Fibroblast of skin of back (primary cell): ENCODE measurements around the gene HTR2C. TPM values are rescaled to one million over a fixed set of nuclear protein-coding genes. Genes with fewer than 3 reads are reported as not detected.
"Not testable (repeated sequence)": the region's sequence is repeated elsewhere in the genome, so short reads cannot be mapped to it uniquely, and the experiment has no call there.

Experiments
- DNase-seq: peaks from one replicate; pipeline ENCODE4 v3.0.0-alpha.2; 2013
- polyA plus RNA-seq, 2 experiments: library from polyadenylated mRNA; unstranded; fragments of 120-200 nt; gene quantifications; one replicate each; pipeline ENCODE4 v1.2.1, GENCODE V29; 2013; ENCODE audit not compliant: insufficient read length in 2 of 2

HTR2C gene
- not detected for polyA plus RNA-seq (2013, experiment 1 of 2; ENCODE audit: insufficient read length)
- polyA plus RNA-seq (2013, experiment 2 of 2; ENCODE audit: insufficient read length): not detected

- no peak for DNase-seq
These were observed at the start of gene HTR2C for GRCh38 chrX:114583646-114584374. Gene HTR2C (plus strand): TSS chrX:114584086. CDS start chrX:114726937, 142,851 bp downstream.

- no peak for DNase-seq
These were observed 3.5 kb upstream of the HTR2C start for GRCh38 chrX:114580336-114580735.

- DNase-seq: no peak
These were observed 2.2 kb upstream of the HTR2C start for GRCh38 chrX:114581528-114582263.

GRCh38 chrX:114582264-114582632 is 1.6 kb upstream of the HTR2C start:
- DNase-seq: no peak

- DNase-seq: no peak
These were observed 1.0 kb upstream of the HTR2C start for GRCh38 chrX:114582698-114583395.

- DNase-seq: peak; percentile 1
These were observed 573 bp downstream of the HTR2C start for GRCh38 chrX:114584375-114584943.

- no peak for DNase-seq
These were observed 1.3 kb downstream of the HTR2C start for GRCh38 chrX:114584983-114585842.

- DNase-seq: no peak
These were observed 7.2 kb downstream of the HTR2C start for GRCh38 chrX:114591121-114591520.

GRCh38 chrX:114599305-114599704 is 15.4 kb downstream of the HTR2C start:
- peak; percentile 0 for DNase-seq

- no peak for DNase-seq
These were observed 16.0 kb downstream of the HTR2C start for GRCh38 chrX:114599911-114600310.

- DNase-seq: not testable (repeated sequence)
These were observed 22.7 kb downstream of the HTR2C start for GRCh38 chrX:114606619-114607018.

GRCh38 chrX:114611018-114611619 is 27.2 kb downstream of the HTR2C start:
- peak; percentile 27 for DNase-seq

GRCh38 chrX:114615765-114616164 is 31.9 kb downstream of the HTR2C start:
- peak; percentile 0 for DNase-seq

GRCh38 chrX:114619874-114620273 is 36.0 kb downstream of the HTR2C start:
- DNase-seq: no peak

- peak; percentile 8 for DNase-seq
These were observed 42.4 kb downstream of the HTR2C start for GRCh38 chrX:114626323-114626722.

- no peak for DNase-seq
These were observed 52.1 kb downstream of the HTR2C start for GRCh38 chrX:114635986-114636385.

- DNase-seq: peak; percentile 38
These were observed 66.5 kb downstream of the HTR2C start for GRCh38 chrX:114650351-114650750.

- DNase-seq: peak; percentile 82
These were observed 91.5 kb downstream of the HTR2C start for GRCh38 chrX:114675365-114675764.

- DNase-seq: not testable (repeated sequence)
These were observed 116.6 kb downstream of the HTR2C start for GRCh38 chrX:114700533-114700932.

GRCh38 chrX:114709406-114709805 is 125.5 kb downstream of the HTR2C start:
- no peak for DNase-seq

GRCh38 chrX:114710571-114710970 is 126.7 kb downstream of the HTR2C start:
- no peak for DNase-seq
